IMR-90 (cell line): ENCODE data around the gene ZNF267. TPM values are rescaled to one million over a fixed set of nuclear protein-coding genes. Genes with fewer than 3 reads are reported as not detected.

ENCODE experiments used
- ATAC-seq: fragments of 200-7000 bp; cut with Tn5 transposase; 2 replicates; pipeline ENCODE4 v1.9.1; 2020; ENCODE audit warnings: low read depth, mild to moderate bottlenecking, moderate library complexity
- BruUV-seq: library from RNA; stranded (reverse); fragments of 400-500 nt; replicated peaks from 2 replicates; lab custom pipeline; 2021; lab: Mats Ljungman, UMichigan
- CTCF ChIA-PET: fragments of 300-600 bp; formaldehyde crosslinking; extraction: SDS; loops from one replicate; lab custom pipeline; 2021; ENCODE audit warnings: antibody characterized with exemption; lab: Yijun Ruan, JAX
- POLR2A ChIA-PET: fragments of 300-600 bp; sonication (Branson Sonifier 250); formaldehyde crosslinking; loops from one replicate; lab custom pipeline; 2022; ENCODE audit warnings: antibody characterized with exemption; ENCODE audit not compliant: unreplicated experiment; lab: Charles Lee
- DNase-seq: peaks from one replicate; pipeline ENCODE4 v3.0.0; 2013
- H2AFZ ChIP-seq: replicated peaks from 2 replicates; pipeline ENCODE3; 2013; ENCODE audit warnings: low read length, mild to moderate bottlenecking; ENCODE audit not compliant: poor library complexity
- H2AK5ac ChIP-seq: 2 replicates; pipeline ENCODE4 v1.6.1; 2013; ENCODE audit warnings: low read depth, low read length, inconsistent platforms
- H2AK9ac ChIP-seq: replicated peaks from 2 replicates; pipeline ENCODE3; 2013; ENCODE audit warnings: mild to moderate bottlenecking, low read depth, low read length, moderate library complexity; ENCODE audit not compliant: poor library complexity
- H2BK120ac ChIP-seq: 2 replicates; pipeline ENCODE4 v1.6.1; 2013; ENCODE audit warnings: low read depth, low read length, inconsistent platforms
- H2BK15ac ChIP-seq: 3 replicates; pipeline ENCODE4 v1.6.1; 2013; ENCODE audit warnings: low read depth, low read length, inconsistent platforms
- H2BK20ac ChIP-seq: 2 replicates; pipeline ENCODE4 v1.6.1; 2013; ENCODE audit warnings: low read depth, mild to moderate bottlenecking, inconsistent platforms, low read length, moderate library complexity
- H2BK5ac ChIP-seq: 2 replicates; pipeline ENCODE4 v1.6.1; 2013; ENCODE audit warnings: mild to moderate bottlenecking, low read depth, low read length, inconsistent platforms; ENCODE audit not compliant: poor library complexity, severe bottlenecking
- H3K14ac ChIP-seq: replicated peaks from 2 replicates; pipeline ENCODE4 v1.6.1; 2013; ENCODE audit warnings: low read depth, low read length, inconsistent platforms
- H3K18ac ChIP-seq: 2 replicates; pipeline ENCODE4 v1.6.1; 2013; ENCODE audit warnings: low read depth, low read length, control low read depth
- H3K23ac ChIP-seq: 2 replicates; pipeline ENCODE4 v1.6.1; 2013; ENCODE audit warnings: low read depth, low read length, inconsistent platforms
- H3K27ac ChIP-seq: 2 replicates; pipeline ENCODE4 v1.5.1; 2013; ENCODE audit warnings: mild to moderate bottlenecking, control low read depth, low read length; ENCODE audit not compliant: insufficient read depth
- H3K27me3 ChIP-seq: 2 replicates; pipeline ENCODE4 v1.6.1; 2013; ENCODE audit warnings: low read length; ENCODE audit not compliant: control insufficient read depth, insufficient read depth
- H3K36me3 ChIP-seq: 2 replicates; pipeline ENCODE4 v1.6.1; 2013; ENCODE audit warnings: low read length, mixed read lengths; ENCODE audit not compliant: control insufficient read depth, insufficient read depth
- H3K4ac ChIP-seq: 2 replicates; pipeline ENCODE4 v1.6.1; 2013; ENCODE audit warnings: low read depth, low read length, inconsistent platforms
- H3K4me1 ChIP-seq: 2 replicates; pipeline ENCODE4 v1.6.1; 2013; ENCODE audit warnings: low read length, mixed read lengths; ENCODE audit not compliant: control insufficient read depth, insufficient read depth
- H3K4me2 ChIP-seq: 2 replicates; pipeline ENCODE4 v1.6.1; 2013; ENCODE audit warnings: low read depth, mild to moderate bottlenecking, control low read depth, low read length, moderate library complexity
- H3K4me3 ChIP-seq: 2 replicates; pipeline ENCODE4 v1.5.1; 2013; ENCODE audit warnings: low read depth, mild to moderate bottlenecking, control low read depth, low read length, moderate library complexity; ENCODE audit not compliant: insufficient read depth
- H3K56ac ChIP-seq: 2 replicates; pipeline ENCODE4 v1.6.1; 2013; ENCODE audit warnings: low read length, inconsistent platforms; ENCODE audit not compliant: insufficient read depth; ENCODE audit errors: extremely low read depth
- H3K79me1 ChIP-seq, 2 experiments: 2 replicates each; pipeline ENCODE4 v1.6.1; 2013; ENCODE audit warnings: low read length in 2 of 2, inconsistent platforms in 1 of 2, low read depth in 1 of 2
- H3K9ac ChIP-seq: 2 replicates; pipeline ENCODE4 v1.6.1; 2013; ENCODE audit warnings: low read depth, low read length, control low read depth
- H3K9me1 ChIP-seq: 2 replicates; pipeline ENCODE4 v1.6.1; 2013; ENCODE audit warnings: low read length, inconsistent platforms; ENCODE audit not compliant: insufficient read depth
- H3K9me3 ChIP-seq: 2 replicates; pipeline ENCODE4 v1.6.1; 2013; ENCODE audit warnings: low read length; ENCODE audit not compliant: control insufficient read depth, insufficient read depth
- H4K20me1 ChIP-seq: 2 replicates; pipeline ENCODE4 v1.6.1; 2013; ENCODE audit warnings: low read length, inconsistent platforms; ENCODE audit not compliant: insufficient read depth
- H4K5ac ChIP-seq: 2 replicates; pipeline ENCODE4 v1.6.1; 2013; ENCODE audit warnings: mild to moderate bottlenecking, low read depth, low read length, control low read depth
- H4K8ac ChIP-seq, 2 experiments: 2 replicates each; pipeline ENCODE4 v1.6.1; 2013; ENCODE audit warnings: low read depth in 2 of 2, low read length in 2 of 2, control low read depth in 1 of 2, inconsistent platforms in 1 of 2
- H4K91ac ChIP-seq: 2 replicates; pipeline ENCODE4 v1.6.1; 2013; ENCODE audit warnings: low read depth, low read length, inconsistent platforms; ENCODE audit not compliant: insufficient read depth
- BHLHE40 ChIP-seq: fragments of 150-350 bp; IDR thresholded peaks from 2 replicates; pipeline ENCODE4 v1.6.1; 2016; ENCODE audit warnings: mild to moderate bottlenecking, low read depth, low read length
- CHD1 ChIP-seq: IDR thresholded peaks from 2 replicates; pipeline ENCODE4 v1.6.1; 2012; ENCODE audit warnings: low read depth, low read length, improper control_type of control experiment
- FOS ChIP-seq: fragments of 150-350 bp; IDR thresholded peaks from 2 replicates; pipeline ENCODE4 v1.6.1; 2016; ENCODE audit warnings: low read depth, low read length
- MAFK ChIP-seq: IDR thresholded peaks from 2 replicates; pipeline ENCODE4 v1.6.1; 2012; ENCODE audit warnings: low read depth, low read length, improper control_type of control experiment
- NFE2L2 ChIP-seq: fragments of 150-350 bp; IDR thresholded peaks from 2 replicates; pipeline ENCODE4 v1.6.1; 2016; ENCODE audit warnings: low read depth, mild to moderate bottlenecking, low read length
- RCOR1 ChIP-seq: IDR thresholded peaks from 2 replicates; pipeline ENCODE4 v1.6.1; 2012; ENCODE audit warnings: mild to moderate bottlenecking, low read length, improper control_type of control experiment; ENCODE audit not compliant: insufficient replicate concordance
- RFX5 ChIP-seq: IDR thresholded peaks from 2 replicates; pipeline ENCODE4 v1.8.0; 2012; ENCODE audit warnings: low read depth, mild to moderate bottlenecking, low read length, moderate library complexity
- WGBS, 2 experiments: methylation state at CpG; one replicate each; pipeline versions ENCODE4 v1.1.5 to v1.1.7; 2013; ENCODE audit warnings: missing lambda C conversion rate in 2 of 2; ENCODE audit not compliant: insufficient read length in 1 of 2; ENCODE audit errors: extremely low coverage in 2 of 2; 5-methylcytosine and 5-hydroxymethylcytosine counted together
- dilution Hi-C: fragments of 300-500 bp; cut with HindIII; formaldehyde crosslinking; loops from one replicate; pipeline ENCODE4 v1.14.3; 2018; ENCODE audit warnings: low sequenced_read_pairs; ENCODE audit not compliant: unreplicated experiment
- in situ Hi-C: fragments of 300-500 bp; cut with MboI; formaldehyde crosslinking; loops from 3 replicates; pipeline ENCODE4 v1.14.3; 2019; ENCODE audit warnings: low sequenced_read_pairs, inconsistent platforms, mixed read lengths
- intact Hi-C: fragments of 100-400 bp; cut with micrococcal nuclease; formaldehyde crosslinking; loops from 2 replicates; pipeline ENCODE4 v1.10.0; 2022
- polyA plus RNA-seq, 3 experiments: library from polyadenylated mRNA; depleted of rRNA; stranded (reverse); fragments of >200 nt; gene quantifications; 2 replicates each; pipeline ENCODE4 v1.2.3, GENCODE V29; 2012; ENCODE audit warnings: low replicate concordance in 1 of 3
- total RNA-seq: library from RNA; depleted of rRNA; stranded (reverse); fragments of >200 nt; gene quantifications from 2 replicates; pipeline ENCODE4 v1.2.3, GENCODE V29; 2012
- TF ChIP-seq, protein P1 (sequence below): conservative IDR thresholded peaks from 2 replicates; pipeline ENCODE4 v1.5.1; 2012; ENCODE audit warnings: mild to moderate bottlenecking, low read depth, low read length, improper control_type of control experiment

Gene ZNF267
- total and polyA plus RNA-seq, 2 of the 4 experiments (the other 2 are of a cell fraction) = 2.5 to 15.6 TPM

GRCh38 chr16:31880322-31880979 lies 6.8 kb downstream of the ZNF267 start:
- Histone ChIP-seq H2AK5ac (peak overlapping the region; percentile 88), H3K9ac (no peak overlapping the region), H2AK9ac (no peak overlapping the region), H3K79me1 (peaks cover 40 to 65% of the 10 kb centered on the region in 2 experiments), H4K8ac (peak overlapping the region; percentile 39 to 86; a peak in 2 of 4 replicates), H4K20me1 (peaks cover 14% of the 10 kb centered on the region), H2AFZ (no peak overlapping the region), H3K18ac (0 out of 2 replicates have a peak overlapping the region, but pooled peaks have one; percentile 48), H3K36me3 (peaks cover 17% of the 10 kb centered on the region), H3K4me2 (peak overlapping the region; percentile 56; the same call in 1 of the 2 replicates), H3K9me3 (peaks cover 2% of the 10 kb centered on the region; the same call in 1 of the 2 replicates), H3K4me3 (no peak overlapping the region), H4K5ac (no peak overlapping the region; the same call in 1 of the 2 replicates), H2BK20ac (peak overlapping the region; percentile 71; the same call in 1 of the 2 replicates), H3K56ac (peak overlapping the region; percentile 41; the same call in 1 of the 2 replicates), H3K27me3 (no peaks in the 10 kb centered on the region), H3K14ac (peak overlapping the region; percentile 81; the same call in 1 of the 2 replicates), H3K4me1 (peaks cover 19% of the 10 kb centered on the region), H2BK15ac (peak overlapping the region; percentile 91; the same call in 1 of the 3 replicates), H3K23ac (peak overlapping the region; percentile 69; the same call in 1 of the 2 replicates), H2BK5ac (peak overlapping the region; percentile 81), H4K91ac (peak overlapping the region; percentile 68; the same call in 1 of the 2 replicates), H3K4ac (peak overlapping the region; percentile 83), H2BK120ac (peak overlapping the region; percentile 78), H3K27ac (peak overlapping the region; percentile 55; the same call in 1 of the 2 replicates), H3K9me1 (peaks cover 9% of the 10 kb centered on the region)
- intact Hi-C loops (no loop called here), dilution Hi-C loops (no loop called here), in situ Hi-C loops (no loop called here)
- BruUV-seq = no TSS peak
- ATAC-seq (peak; percentile 64), DNase-seq (peak; percentile 80)
- WGBS, 2 experiments = no CpG with 5 or more reads among the region's 3 CpGs
- POLR2A ChIA-PET = no interaction called here
- TF ChIP-seq NFE2L2 (no peak), RFX5 (no peak), BHLHE40 (no peak; the same call in 1 of the 2 replicates), RCOR1 (no peak), CHD1 (no peak), FOS (peak; percentile 72; the same call in 1 of the 2 replicates), MAFK (no peak)
- TF ChIP-seq, protein P1, sequence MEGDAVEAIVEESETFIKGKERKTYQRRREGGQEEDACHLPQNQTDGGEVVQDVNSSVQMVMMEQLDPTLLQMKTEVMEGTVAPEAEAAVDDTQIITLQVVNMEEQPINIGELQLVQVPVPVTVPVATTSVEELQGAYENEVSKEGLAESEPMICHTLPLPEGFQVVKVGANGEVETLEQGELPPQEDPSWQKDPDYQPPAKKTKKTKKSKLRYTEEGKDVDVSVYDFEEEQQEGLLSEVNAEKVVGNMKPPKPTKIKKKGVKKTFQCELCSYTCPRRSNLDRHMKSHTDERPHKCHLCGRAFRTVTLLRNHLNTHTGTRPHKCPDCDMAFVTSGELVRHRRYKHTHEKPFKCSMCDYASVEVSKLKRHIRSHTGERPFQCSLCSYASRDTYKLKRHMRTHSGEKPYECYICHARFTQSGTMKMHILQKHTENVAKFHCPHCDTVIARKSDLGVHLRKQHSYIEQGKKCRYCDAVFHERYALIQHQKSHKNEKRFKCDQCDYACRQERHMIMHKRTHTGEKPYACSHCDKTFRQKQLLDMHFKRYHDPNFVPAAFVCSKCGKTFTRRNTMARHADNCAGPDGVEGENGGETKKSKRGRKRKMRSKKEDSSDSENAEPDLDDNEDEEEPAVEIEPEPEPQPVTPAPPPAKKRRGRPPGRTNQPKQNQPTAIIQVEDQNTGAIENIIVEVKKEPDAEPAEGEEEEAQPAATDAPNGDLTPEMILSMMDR = no peak
- CTCF ChIA-PET = no interaction called here
